ENCODE results near the gene IGFLR1.

GRCh38 chr19:35733180-35734125 is 8.8 kb downstream of the IGFLR1 start:
- TF ChIP-seq RFX5 (IDR thresholded peaks at IDR 0.05) (no peak), CTCF (IDR thresholded peaks at IDR 0.05) (no peak), POLR2A (IDR thresholded peaks at IDR 0.05; ENCODE audit: low read length) (no peak), CHD4 (IDR thresholded peaks at IDR 0.05; ENCODE audit: borderline replicate concordance) (no peak), RARB (CRISPR knock-in tag; IDR thresholded peaks at IDR 0.05) (no peak), EP300 (IDR thresholded peaks at IDR 0.05) (no peak)
